ENCODE data around the gene ABTB2.
"Not testable (repeated sequence)": the region's sequence is repeated elsewhere in the genome, so short reads cannot be mapped to it uniquely, and the experiment has no call there.

ABTB2 gene

DNA sequence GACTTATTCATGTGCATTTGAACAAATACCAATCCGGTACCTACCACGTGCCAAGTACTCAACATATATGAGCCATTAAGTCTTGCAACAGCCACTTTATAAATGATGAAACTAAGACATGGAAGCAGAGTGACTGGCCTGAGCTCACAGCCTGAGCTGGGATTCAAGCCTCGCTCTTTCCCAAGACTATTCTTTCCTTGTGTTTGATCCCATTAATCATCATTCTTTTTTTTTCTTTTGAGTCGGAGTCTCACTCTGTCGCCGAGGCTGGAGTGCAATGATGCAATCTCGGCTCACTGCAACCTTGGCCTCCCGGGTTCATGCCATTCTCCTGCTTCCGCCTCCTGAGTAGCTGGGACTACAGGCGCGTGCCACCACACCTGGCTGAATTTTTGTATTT lies 119.3 kb downstream of the ABTB2 start:
- no peak for DNase-seq (ENCODE audit: low read depth)

DNA sequence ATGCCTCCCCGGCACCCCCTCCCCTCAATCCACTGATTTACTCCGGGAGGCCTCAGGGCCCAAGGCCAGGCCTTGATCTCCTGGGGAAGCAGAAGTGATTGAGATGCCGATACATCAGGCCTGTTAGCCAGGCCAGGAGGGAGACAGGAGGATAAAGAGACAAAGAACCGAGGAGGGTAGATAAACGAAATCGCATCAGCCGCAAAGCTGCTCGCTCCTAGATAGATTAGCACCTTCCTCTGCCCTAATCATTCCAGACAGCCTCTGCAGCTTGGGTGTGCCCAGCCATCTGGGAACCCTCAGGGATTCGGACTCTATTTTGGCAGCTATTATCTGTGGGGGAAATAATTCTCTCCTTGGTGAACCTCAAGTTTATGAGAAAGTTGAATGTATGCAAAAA lies 121.2 kb downstream of the ABTB2 start:
- DNase-seq (ENCODE audit: low read depth) = no peak

DNA sequence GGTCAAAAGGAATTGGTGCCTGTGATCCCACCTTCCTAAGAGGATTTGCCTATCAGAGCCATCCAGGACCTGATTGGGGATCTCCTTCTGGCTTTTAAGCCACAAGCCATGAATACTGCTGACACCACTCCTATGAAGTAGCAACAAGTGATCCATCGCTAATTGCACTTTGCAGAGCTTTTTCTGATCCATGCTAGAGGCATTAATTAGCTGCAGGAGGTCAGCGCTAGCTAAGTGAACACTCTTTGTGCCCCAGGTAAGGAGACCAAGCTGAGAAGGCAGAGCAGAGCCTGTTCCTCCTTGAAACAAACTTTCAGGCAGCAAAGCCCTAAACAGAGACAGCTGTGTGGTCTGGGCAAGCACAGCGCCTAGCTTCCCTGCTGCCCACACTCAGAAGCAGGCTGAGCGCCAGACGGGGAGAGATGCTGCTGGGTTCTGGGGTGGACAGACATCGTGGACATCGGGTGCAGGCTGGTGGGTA lies 122.2 kb downstream of the ABTB2 start:
- no peak for DNase-seq (ENCODE audit: low read depth)

DNA sequence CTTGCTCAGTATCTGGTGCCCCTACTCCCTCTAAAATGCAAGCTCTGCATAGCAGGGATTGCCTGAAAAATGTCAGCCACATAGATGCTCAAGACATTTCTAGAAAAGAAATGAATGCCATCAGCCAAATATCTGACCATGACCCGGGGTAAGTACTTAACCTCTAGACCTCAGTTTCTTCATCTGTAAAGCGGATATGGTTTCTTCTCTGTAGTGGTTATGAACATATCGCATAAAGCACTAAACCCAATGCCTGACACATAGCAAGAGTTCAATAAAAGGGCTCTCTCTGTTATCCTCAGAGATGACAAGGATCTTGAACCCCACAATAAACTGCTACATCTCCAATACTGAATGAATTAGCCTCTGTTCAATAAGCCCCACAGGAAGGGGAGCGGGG lies 122.6 kb downstream of the ABTB2 start:
- DNase-seq (ENCODE audit: low read depth) = no peak

DNA sequence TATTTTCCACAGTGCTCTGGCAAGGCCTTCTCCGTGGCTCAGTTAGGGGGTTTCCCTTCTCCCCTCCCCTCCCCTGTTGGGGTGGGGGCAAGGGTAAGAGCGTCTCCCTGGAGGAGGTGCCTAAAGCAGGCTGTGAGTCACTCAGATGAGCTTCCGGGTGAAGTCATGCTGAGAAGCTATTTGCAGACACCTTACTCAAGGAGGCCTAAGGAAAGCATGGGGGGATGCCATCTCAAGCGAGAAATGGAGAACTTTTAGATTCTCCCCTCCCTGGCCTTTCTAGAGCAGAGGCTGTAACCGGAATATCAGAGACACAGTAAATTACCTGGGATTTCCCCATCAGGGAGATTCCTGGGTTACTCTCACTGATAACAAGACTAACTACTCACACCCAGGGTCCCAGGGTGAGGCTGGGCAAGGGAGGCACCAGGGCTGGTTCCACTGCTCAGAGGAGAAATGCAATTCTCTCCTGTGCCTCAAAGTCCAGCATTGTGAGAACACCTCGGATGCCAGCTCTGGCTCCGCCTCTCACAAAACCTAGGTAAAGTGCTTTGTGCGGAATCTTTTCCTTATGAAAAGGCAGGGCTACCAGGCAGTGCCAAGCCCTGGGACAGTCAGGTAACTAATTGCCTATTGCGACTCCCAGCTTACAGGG lies 123.6 kb downstream of the ABTB2 start:
- peak; percentile 73 for DNase-seq (ENCODE audit: low read depth)

DNA sequence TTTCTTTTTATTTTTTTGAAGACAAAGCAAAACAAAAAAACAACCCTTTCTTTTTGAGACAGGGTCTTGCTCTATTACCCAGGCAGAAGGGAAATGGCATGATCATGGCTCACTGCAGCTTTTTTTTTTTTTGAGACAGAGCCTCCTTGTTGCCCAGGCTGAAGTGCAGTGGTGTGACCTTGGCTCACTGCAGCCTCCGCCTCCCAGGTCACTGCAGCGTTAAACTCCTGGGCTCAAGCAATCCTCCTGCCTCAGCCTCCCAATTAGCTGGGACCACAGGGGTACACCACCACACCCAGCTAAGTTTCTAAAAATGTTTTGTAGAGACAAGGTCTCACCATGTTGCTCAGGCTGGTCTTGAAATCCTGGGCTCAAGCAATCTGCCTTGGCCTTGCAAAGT lies 124.6 kb downstream of the ABTB2 start:
- DNase-seq (ENCODE audit: low read depth) = no peak

DNA sequence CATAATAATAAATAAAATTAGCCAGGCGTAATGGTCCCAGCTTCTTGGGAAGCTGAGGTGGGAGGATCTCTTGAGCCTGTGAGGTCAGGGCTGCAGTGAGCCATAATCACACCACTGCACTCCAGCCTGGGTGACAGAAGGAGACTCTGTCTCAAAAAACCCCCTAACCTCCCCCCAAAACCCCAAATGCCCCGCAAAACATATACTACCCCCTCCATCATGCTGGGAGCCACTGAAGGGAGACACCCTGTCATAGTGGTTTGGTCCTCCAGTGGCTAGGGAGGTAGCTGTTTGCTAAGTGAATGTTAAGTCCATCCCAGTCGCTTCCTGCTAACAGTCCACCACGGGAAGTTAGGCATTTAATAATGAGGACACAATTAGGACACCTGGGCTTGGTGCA lies 125.0 kb downstream of the ABTB2 start:
- DNase-seq (ENCODE audit: low read depth) = no peak

DNA sequence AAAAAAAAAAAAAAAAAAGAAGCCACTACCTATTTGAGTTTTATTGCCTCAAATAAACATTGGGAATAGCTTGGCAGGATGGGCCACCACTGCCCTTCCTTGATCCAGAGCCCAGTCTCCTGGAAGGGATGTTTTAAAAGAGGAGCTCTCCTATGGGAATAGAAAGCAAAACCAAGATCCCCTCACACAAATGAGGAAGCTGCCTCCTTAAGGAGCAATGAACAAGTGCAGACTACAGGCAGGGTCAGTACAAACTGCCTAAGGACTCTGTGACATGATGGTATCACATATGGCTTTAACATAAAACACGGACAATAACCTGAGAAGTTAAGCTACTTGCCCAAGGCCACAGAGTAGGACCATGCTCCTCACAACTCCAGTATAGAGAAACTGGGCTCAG lies 131.6 kb downstream of the ABTB2 start:
- DNase-seq (ENCODE audit: low read depth) = no peak

DNA sequence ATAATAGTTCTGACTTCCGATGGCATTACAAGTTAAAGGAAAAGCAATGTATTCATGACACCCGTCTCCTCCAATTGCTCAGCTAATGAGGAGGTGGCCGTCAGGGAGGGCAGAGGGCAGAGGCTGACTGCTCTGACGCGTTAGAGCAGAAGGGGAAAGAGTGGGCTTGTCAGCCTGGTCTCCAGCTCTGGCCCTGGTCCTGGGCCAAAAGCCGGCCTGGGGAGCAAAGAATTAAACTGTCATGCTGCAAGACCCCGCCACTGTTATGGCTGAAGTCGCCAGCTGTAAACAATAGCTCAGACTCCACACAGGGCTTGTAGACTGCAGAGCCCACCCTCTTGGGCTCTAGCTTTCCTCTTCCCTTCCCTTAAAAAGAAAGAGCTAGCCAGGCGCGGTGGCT lies 132.7 kb downstream of the ABTB2 start:
- DNase-seq (ENCODE audit: low read depth) = no peak

DNA sequence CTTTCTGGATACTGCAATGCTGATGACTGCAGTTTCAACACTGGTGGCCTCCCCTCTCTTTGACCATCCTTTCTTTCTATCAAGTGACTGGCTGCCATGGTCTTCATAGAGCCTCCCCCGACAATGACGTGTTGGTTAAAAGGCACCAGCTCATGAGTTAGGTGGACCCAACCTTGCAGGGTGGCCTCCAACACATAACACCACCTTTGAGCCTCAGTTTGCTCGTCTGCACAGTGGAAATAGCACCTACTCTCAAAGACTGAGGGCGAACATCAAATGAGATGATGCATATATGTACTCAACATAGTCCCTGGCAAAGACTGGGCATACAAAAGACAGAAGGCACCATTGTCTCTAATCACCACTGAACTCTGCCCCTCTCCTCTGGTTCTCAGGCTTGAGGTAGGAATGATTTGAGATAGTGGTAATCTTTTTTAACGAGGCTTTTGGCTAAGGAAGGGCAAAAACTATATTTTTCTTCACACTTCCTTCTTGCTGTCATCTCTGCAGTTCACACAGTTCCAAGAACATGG lies 133.3 kb downstream of the ABTB2 start:
- DNase-seq (ENCODE audit: low read depth) = no peak

DNA sequence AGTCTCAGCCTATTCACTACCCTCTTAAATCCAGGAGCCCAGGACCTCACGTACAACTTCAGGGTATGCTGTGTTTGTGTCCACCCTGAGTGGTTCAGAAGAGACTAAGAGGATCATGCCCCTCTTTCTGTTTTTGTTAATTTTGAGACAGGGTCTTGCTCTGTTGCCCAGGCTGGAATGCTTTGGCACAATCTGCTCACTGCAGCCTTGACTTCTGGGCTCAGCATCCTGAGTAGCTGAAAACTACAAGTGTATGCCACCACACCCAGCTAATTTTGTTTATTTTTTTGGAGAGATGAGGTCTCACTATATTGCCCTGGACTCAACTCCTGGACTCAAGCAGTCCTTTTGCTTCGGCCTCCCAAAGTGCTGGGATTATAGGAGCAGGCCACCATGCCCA lies 133.9 kb downstream of the ABTB2 start:
- no peak for DNase-seq (ENCODE audit: low read depth)

DNA sequence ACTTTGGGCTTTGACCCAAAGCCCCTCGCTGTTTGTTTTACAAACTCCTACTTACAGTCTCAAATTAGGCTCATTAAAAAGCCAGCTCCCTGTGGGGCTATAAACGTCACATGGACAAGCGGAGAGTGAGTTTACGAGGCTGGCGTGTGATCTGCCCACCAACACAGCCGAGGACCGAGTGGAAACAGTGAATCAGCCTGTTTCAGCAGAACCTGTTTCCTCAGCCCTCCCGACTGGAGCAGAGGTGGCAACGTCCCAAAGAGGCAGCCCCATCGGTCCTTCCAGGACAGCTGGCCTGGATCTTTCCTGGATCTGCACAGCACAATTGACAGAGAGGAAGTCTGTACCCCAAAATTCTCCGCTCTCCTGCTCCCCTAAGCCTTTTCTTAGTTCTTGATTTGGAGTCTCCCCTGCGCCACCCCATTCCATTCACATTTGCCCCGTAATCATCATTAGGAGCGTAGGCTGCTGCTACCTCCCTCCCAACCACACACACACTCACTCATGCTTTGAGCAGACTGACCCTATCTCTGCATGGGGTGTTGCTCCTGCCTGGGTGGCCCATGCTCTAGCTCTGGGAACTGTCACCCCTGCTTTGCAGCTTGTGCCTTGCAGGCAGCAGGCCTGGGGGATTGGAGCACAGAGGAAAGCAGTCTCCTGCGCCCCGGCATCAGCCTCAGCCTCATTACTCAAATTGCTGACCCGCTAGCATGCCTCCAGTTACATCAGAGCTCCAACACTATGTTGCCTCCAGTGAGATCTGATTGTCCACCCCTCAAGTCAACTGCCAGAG lies 134.6 kb downstream of the ABTB2 start:
- no peak for DNase-seq (ENCODE audit: low read depth)

DNA sequence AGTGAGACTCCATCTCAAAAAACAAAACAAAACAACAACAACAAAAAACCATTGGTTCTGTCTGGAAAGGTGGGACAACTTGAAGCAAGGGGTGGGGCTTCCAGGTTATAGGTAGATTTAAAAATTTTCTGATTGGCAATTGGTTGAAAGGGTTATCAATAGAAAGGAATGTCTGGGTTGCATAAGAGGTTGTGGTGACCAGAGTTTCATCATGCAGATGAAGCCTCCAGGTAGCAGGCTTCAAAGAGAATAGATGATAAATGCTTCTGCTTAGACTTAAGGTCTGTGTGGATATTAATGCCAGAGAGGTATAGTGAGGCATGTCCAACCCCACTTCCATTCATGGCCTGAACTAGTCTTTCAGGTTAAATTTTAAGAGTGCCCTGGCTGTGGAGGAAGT lies 135.8 kb downstream of the ABTB2 start:
- DNase-seq (ENCODE audit: low read depth) = no peak

DNA sequence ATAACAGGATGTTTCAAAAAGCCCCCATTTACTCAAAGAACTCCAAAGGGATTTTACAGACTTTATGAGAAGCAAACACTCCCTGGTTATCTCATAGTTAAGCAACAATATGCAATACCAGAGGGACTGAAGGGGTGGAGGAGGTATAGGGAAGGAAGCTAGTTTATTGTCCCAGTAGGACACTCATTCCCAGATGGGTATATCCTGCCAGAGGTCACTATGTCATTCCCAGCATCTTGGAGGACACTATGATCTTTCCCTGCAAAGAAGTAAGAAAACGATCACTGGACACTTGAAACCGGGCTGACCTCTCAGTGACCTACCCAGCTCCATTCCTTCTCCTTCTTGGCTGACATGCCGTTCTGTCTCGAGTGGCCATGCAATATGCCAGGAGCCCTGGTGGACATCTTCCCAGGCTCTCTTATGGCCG lies 137.9 kb downstream of the ABTB2 start:
- DNase-seq (ENCODE audit: low read depth) = no peak

DNA sequence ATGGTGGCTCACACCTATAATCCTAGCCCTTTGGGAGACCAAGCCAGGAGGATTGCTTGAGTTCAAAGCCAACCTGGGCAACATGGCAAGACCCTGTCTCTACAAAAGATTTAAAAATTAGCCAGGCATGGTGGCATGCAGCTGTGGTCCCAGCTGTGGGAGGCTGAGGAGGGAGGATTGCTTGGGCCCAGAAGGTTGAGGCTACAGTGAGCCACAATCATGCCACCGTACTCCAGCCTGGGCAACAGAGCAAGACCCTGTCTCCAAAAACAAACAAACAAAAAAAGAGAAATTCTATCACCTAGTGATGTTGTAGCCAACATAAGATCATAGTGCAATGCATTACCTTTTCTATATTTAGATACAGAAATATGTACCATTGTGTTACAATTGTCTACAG lies 138.5 kb downstream of the ABTB2 start:
- no peak for DNase-seq (ENCODE audit: low read depth)

DNA sequence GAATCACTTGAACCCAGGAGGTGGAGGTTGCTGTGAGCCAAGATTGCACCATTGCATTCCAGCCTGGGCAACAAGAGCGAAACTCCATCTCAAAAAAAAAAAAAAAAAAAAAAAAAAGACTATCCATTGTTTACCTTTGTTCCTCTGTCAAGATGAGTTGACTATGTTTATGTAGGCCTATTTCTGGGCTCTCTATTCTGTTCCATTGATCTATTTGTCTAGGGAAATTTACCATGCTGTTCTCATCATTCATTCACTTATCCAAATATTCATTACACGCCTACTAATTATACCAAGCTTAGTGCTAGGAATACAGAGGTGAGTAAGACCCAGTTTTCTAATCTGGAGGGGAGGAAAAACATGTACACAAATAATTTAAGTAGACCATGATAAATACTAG lies 139.1 kb downstream of the ABTB2 start:
- not testable (repeated sequence) for DNase-seq (ENCODE audit: low read depth)

DNA sequence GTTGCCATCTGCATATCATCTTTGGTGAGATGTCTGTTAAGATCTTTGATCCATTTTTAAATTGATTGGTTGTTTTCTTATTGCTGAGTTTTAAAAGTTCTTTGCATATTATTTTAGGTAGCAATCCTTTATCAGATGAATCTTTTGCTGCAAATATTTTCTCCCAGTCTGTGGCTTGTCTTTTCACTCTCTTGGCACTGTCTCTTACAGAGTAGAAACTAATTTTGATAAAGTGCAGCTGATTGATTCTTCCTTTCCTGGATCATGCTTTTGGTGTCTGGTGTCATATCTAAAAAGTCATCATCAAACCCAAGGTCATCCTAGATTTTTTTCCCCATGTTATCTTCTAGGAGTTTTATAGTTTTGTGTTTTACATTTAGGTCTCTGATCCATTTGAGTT lies 139.7 kb downstream of the ABTB2 start:
- DNase-seq (ENCODE audit: low read depth) = no peak

DNA sequence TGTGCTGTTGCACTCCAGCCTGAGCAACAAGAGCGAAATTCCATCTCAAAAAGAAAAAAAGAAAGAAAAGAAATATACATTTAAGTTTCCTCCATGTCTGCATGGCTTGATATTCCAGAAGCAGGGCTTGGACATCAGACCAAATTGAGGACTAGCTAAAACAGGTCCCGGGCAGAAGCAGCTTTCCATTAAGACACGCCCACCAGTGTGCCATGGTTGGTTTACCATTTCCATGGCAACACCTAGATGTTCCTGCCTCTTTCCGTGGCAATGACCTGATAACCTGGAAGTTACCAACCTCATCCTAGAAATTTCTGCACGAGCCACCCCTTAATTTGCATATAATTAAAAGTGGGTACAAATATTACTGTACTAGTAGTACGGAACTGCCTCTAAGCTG lies 141.1 kb downstream of the ABTB2 start:
- no peak for DNase-seq (ENCODE audit: low read depth)

DNA sequence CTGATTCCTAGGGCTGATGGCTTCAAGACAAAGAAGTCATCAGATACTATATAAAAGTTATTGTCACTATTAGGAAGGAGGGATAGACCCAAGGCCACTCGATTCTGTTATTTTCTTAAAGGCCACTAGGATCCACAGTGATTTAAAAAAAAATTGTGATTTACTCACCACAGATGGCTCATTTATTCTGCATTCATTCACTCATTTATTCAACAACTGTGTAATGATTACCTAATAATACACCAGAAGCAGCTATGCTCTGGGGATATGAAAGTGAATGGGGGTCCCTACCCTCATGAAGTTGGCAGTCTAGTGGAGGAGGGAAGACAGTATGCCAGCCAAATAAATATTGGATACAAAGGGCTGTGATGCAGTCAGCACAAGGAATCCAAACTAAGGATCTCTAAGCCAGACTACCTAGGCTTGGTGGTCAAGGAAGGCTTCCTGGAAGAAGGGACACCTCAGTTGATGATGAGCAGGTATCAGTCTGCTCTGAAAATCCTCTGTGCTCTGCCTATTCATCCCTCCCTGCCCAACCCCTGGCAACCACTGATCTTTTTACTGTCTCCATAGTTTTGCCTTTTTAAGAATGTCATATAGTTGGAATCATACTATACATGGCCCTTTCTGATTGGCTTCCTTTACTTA lies 141.9 kb downstream of the ABTB2 start:
- DNase-seq (ENCODE audit: low read depth) = no peak

DNA sequence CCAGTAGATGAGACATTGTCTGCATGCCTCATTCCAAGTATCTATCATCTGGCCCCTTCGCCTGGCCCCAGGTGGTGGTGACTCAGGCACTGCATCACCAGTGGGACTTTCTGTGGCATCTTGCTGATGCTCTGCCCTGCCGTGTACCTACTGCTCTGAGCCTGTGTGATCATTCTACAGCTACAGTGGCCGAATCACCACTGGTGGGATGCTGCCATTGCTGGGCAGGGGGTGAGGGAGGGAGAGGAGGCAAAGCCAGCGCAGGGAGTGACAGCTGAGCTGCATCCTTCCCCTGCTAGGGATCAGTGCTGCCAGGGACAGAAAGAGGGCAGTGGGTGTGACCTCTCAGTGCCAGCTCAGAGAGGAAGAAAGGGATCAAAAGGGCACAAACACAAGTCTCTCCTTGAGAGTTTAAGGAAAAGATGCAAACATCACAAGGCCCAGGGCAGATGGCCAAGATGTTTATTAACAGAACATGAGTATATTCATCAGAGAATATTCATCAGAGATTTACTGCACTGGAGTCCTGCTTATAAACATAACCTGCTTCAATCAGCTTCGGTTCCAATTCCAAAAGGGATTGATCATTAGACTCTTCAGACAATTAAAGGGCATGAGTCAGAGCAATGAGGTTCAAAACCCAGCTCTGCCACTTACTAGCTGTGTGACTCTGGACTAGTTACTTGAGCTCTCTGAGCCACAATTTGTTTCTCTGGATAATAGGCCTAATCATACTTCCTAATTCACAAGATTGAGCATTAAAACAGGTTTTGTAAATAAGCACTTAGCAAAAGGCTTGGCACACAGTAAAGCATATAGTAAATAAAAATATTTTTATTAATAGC lies 142.6 kb downstream of the ABTB2 start:
- no peak for DNase-seq (ENCODE audit: low read depth)

DNA sequence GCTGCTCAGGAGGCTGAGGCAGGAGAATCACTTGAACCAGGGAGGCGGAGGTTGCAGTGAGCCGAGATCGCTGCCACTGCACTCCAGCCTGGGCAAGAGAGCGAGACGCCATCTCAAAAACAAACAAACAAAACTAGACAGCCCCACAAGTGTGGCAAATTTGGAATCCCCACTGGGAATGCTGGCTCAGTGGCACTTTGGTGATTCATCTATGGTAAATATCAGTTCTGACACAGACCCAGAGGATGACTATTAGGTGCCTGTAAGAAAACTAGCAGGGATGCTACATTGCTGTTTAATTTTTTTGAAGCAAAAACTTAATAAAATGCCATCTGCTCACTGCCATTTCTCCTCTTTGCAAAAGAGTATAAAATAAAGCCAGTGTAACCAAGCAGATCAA lies 144.4 kb downstream of the ABTB2 start:
- no peak for DNase-seq (ENCODE audit: low read depth)

DNA sequence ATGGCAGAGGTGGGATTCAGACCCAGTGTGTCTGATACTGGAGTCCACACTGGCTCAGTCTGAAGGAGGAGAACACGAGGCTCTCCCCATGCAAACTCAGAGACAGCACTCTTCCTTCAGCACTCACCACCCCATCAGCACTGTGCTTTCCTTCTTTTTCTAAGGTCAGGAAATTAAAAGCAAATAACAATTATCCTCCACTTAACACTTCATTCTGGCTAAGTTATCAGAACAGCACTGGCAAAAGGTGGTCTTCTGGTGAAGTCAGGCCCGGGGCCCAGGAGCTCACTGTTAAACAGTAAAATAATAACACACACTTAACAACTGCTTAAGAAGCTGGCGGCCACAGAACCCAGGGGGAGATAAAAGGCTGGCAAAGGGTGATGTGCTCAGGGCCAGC lies 145.2 kb downstream of the ABTB2 start:
- no peak for DNase-seq (ENCODE audit: low read depth)

Measured in T-helper 22 cell (primary cell).